SK-N-SH (cell line): Measurements from ENCODE around the gene TAF4. TPM values are rescaled to one million over a fixed set of nuclear protein-coding genes. Genes with fewer than 3 reads are reported as not detected.

Experiments used
- CTCF ChIA-PET: fragments of 300-600, 350-600 bp; formaldehyde crosslinking; extraction: SDS; loops from one replicate; lab custom pipeline; 2021; lab: Yijun Ruan, JAX
- POLR2A ChIA-PET: fragments of 350-600 bp; sonication (Branson Sonifier 250); formaldehyde crosslinking; extraction: SDS; loops from one replicate; lab custom pipeline; 2020; ENCODE audit warnings: antibody characterized with exemption, inconsistent platforms; lab: Yijun Ruan, JAX
- DNase-seq: peaks from one replicate; pipeline ENCODE4 v3.0.0; 2012
- H2AFZ ChIP-seq: fragments of 200-600 bp; sonication (generic); 2 replicates; pipeline ENCODE4 v1.8.1; 2016; ENCODE audit warnings: antibody characterized with exemption, mild to moderate bottlenecking, low read depth
- H3F3A ChIP-seq: fragments of 200-600 bp; sonication (generic); replicated peaks from 2 replicates; pipeline ENCODE3; 2016; ENCODE audit warnings: antibody characterized with exemption, mild to moderate bottlenecking; ENCODE audit not compliant: insufficient read depth
- H3K27ac ChIP-seq, 2 experiments: fragments of 200-500 bp in 1 of 2; fragments of 200-600 bp in 1 of 2; sonication (Bioruptor generic) in 1 of 2; sonication (generic), shearing (Covaris generic) in 1 of 2; 2 replicates each; pipeline versions ENCODE4 v1.5.1 to v1.6.1; 2014 to 2016; ENCODE audit warnings: low read depth in 2 of 2, inconsistent platforms in 1 of 2, low read length in 1 of 2, mild to moderate bottlenecking in 1 of 2, mixed read lengths in 1 of 2
- H3K27me3 ChIP-seq: fragments of 200-600 bp; sonication (generic), shearing (Covaris generic); 2 replicates; pipeline ENCODE4 v1.6.1; 2016; ENCODE audit warnings: mixed run types; ENCODE audit not compliant: insufficient read depth
- H3K36me3 ChIP-seq, 2 experiments: fragments of 200-500 bp in 1 of 2; fragments of 200-600 bp in 1 of 2; sonication (Bioruptor generic) in 1 of 2; sonication (generic) in 1 of 2; replicated peaks in 1 of 2; 2 replicates each; pipeline versions ENCODE3 to v1.5.1; 2014 to 2016; ENCODE audit warnings: low read length in 1 of 2, mild to moderate bottlenecking in 1 of 2; ENCODE audit not compliant: insufficient read depth in 2 of 2, control insufficient read depth in 1 of 2
- H3K4me1 ChIP-seq, 2 experiments: fragments of 200-500 bp in 1 of 2; fragments of 200-600 bp in 1 of 2; sonication (Bioruptor generic) in 1 of 2; sonication (generic), shearing (Covaris generic) in 1 of 2; 2 replicates each; pipeline versions ENCODE4 v1.5.1 to v1.6.1; 2014 to 2016; ENCODE audit warnings: low read depth in 1 of 2, low read length in 1 of 2, mixed run types in 1 of 2; ENCODE audit not compliant: insufficient read depth in 2 of 2, control insufficient read depth in 1 of 2
- H3K4me2 ChIP-seq: fragments of 200-600 bp; sonication (generic), shearing (Covaris generic); 2 replicates; pipeline ENCODE4 v1.6.1; 2017; ENCODE audit warnings: mixed run types
- H3K4me3 ChIP-seq, 2 experiments: fragments of 200-500 bp in 1 of 2; fragments of 200-600 bp in 1 of 2; sonication (Bioruptor generic) in 1 of 2; sonication (generic), shearing (Covaris generic) in 1 of 2; 2 replicates each; pipeline versions ENCODE4 v1.5.1 to v1.8.1; 2014 to 2016; ENCODE audit warnings: low read depth in 2 of 2, inconsistent platforms in 1 of 2, low read length in 1 of 2, mild to moderate bottlenecking in 1 of 2, mixed read lengths in 1 of 2, moderate library complexity in 1 of 2
- H3K79me2 ChIP-seq: fragments of 200-600 bp; sonication (generic); 2 replicates; pipeline ENCODE4 v1.8.1; 2017; ENCODE audit warnings: mild to moderate bottlenecking; ENCODE audit not compliant: insufficient read depth
- H3K9ac ChIP-seq: fragments of 200-600 bp; sonication (generic); 2 replicates; pipeline ENCODE4 v1.6.1; 2017; ENCODE audit warnings: mixed run types
- H3K9me2 ChIP-seq: fragments of 200-600 bp; sonication (generic); 2 replicates; pipeline ENCODE4 v1.6.1; 2017; ENCODE audit warnings: mixed run types
- H3K9me3 ChIP-seq: fragments of 200-600 bp; sonication (generic); 2 replicates; pipeline ENCODE4 v1.6.1; 2017; ENCODE audit warnings: mixed run types, mild to moderate bottlenecking, moderate library complexity
- H4K20me1 ChIP-seq: fragments of 200-600 bp; sonication (generic); 2 replicates; pipeline ENCODE4 v1.6.1; 2017; ENCODE audit warnings: mild to moderate bottlenecking, mixed run types; ENCODE audit not compliant: insufficient read depth
- CHD2 ChIP-seq: fragments of 150-350 bp; IDR thresholded peaks from 2 replicates; pipeline ENCODE4 v1.6.1; 2018; ENCODE audit warnings: low read length; ENCODE audit not compliant: partially characterized antibody
- CTCF ChIP-seq: fragments of 200-600 bp; sonication (generic); IDR thresholded peaks from 2 replicates; pipeline ENCODE4 v1.6.1; 2017; ENCODE audit warnings: antibody characterized with exemption, mild to moderate bottlenecking, moderate library complexity
- EZH2phosphoT487 ChIP-seq: fragments of 200-600 bp; sonication (generic); IDR thresholded peaks from 2 replicates; pipeline ENCODE4 v1.6.1; 2017; ENCODE audit warnings: low read depth, mixed run types, mild to moderate bottlenecking, antibody characterized with exemption, moderate library complexity, borderline replicate concordance
- FOSL2 ChIP-seq: IDR thresholded peaks from 2 replicates; pipeline ENCODE4 v1.4.0; 2012; ENCODE audit warnings: low read depth, mild to moderate bottlenecking, moderate library complexity, borderline replicate concordance
- IRF3 ChIP-seq: fragments of 150-350 bp; IDR thresholded peaks from 2 replicates; pipeline ENCODE4 v1.6.1; 2016; ENCODE audit warnings: mild to moderate bottlenecking, low read depth, low read length
- MEF2A ChIP-seq: IDR thresholded peaks from 2 replicates; pipeline ENCODE4 v1.4.0; 2012; ENCODE audit warnings: low read depth, borderline replicate concordance
- MXI1 ChIP-seq: IDR thresholded peaks from 2 replicates; pipeline ENCODE4 v1.6.1; 2012; ENCODE audit warnings: mild to moderate bottlenecking, low read depth, low read length, improper control_type of control experiment
- PBX3 ChIP-seq: IDR thresholded peaks from 2 replicates; pipeline ENCODE4; 2012
- RXRA ChIP-seq: IDR thresholded peaks from 2 replicates; pipeline ENCODE4 v1.4.0; 2012; ENCODE audit warnings: low read depth, mild to moderate bottlenecking, borderline replicate concordance
- SIN3A ChIP-seq: IDR thresholded peaks from 2 replicates; pipeline ENCODE4 v1.6.1; 2012; ENCODE audit warnings: low read depth, mild to moderate bottlenecking, low read length, moderate library complexity, borderline replicate concordance
- SMC3 ChIP-seq: IDR thresholded peaks from 2 replicates; pipeline ENCODE4 v1.6.1; 2012; ENCODE audit warnings: low read depth, low read length, improper control_type of control experiment
- USF1 ChIP-seq: IDR thresholded peaks from 2 replicates; pipeline ENCODE4 v1.4.0; 2012; ENCODE audit warnings: low read depth, borderline replicate concordance
- USF2 ChIP-seq: fragments of 150-350 bp; IDR thresholded peaks from 2 replicates; pipeline ENCODE4 v1.6.1; 2017; ENCODE audit warnings: antibody characterized with exemption, low read length, low read depth, borderline replicate concordance
- YY1 ChIP-seq: IDR thresholded peaks from 2 replicates; pipeline ENCODE4 v1.4.0; 2012; ENCODE audit warnings: low read depth, mild to moderate bottlenecking
- WGBS: methylation state at CpG from one replicate; pipeline ENCODE4 v1.1.6; 2017; ENCODE audit warnings: low lambda C conversion rate; 5-methylcytosine and 5-hydroxymethylcytosine counted together
- polyA plus RNA-seq, 3 experiments: library from polyadenylated mRNA; depleted of rRNA; stranded (reverse); fragments of >200 nt; gene quantifications; 2 replicates each; pipeline ENCODE4 v1.2.3, GENCODE V29; 2012

Gene TAF4
- polyA plus RNA-seq, 1 of the 3 experiments (the other 2 are of a cell fraction), result 4.8 TPM

- no peak for TF ChIP-seq IRF3
- no peak for TF ChIP-seq USF1
- no peak for TF ChIP-seq EZH2phosphoT487
Observed at GRCh38 chr20:61969806-61970205, 95.9 kb downstream of the TAF4 start (continued).

- Histone ChIP-seq H3K9me3 (no peaks in the 10 kb centered on the region), H3K36me3 (peaks cover 4 to 13% of the 10 kb centered on the region in 2 experiments), H2AFZ (no peak overlapping the region), H3K4me1 (no peaks in the 10 kb centered on the region; a peak in 1 of 4 replicates), H3F3A (no peaks in the 10 kb centered on the region), H3K27ac (no peak overlapping the region), H4K20me1 (no peaks in the 10 kb centered on the region), H3K4me2 (no peak overlapping the region), H3K9ac (no peak overlapping the region), H3K4me3 (no peak overlapping the region), H3K79me2 (no peaks in the 10 kb centered on the region), H3K27me3 (no peaks in the 10 kb centered on the region), H3K9me2 (no peaks in the 10 kb centered on the region)
- no peak for DNase-seq
- ChIA-PET CTCF (no interaction called here), POLR2A (no interaction called here)
- TF ChIP-seq YY1, result no peak
- TF ChIP-seq SMC3, result no peak
- TF ChIP-seq CHD2, result no peak
- no peak for TF ChIP-seq IRF3
- TF ChIP-seq USF2, result no peak
- no peak for TF ChIP-seq FOSL2
- WGBS, result 82% methylated on average over 11 of the region's 11 CpGs
Observed at GRCh38 chr20:61968932-61969331, 96.7 kb downstream of the TAF4 start.

- H3K9me3 ChIP-seq, result no peaks in the 10 kb centered on the region
- no peaks in the 10 kb centered on the region; a peak in 1 of 4 replicates for H3K4me1 ChIP-seq
- H3K36me3 ChIP-seq, result peaks cover 4 to 6% of the 10 kb centered on the region in 2 experiments
- ChIA-PET POLR2A (no interaction called here), CTCF (no interaction called here)
- no peak for DNase-seq
- H3K4me3 ChIP-seq, result no peak overlapping the region
- no peak overlapping the region for H2AFZ ChIP-seq
- 82% methylated on average over 22 of the region's 22 CpGs for WGBS
- no peaks in the 10 kb centered on the region for H3F3A ChIP-seq
- H3K9ac ChIP-seq, result no peak overlapping the region
- no peaks in the 10 kb centered on the region for H3K9me2 ChIP-seq
- no peaks in the 10 kb centered on the region for H4K20me1 ChIP-seq
- no peaks in the 10 kb centered on the region for H3K27me3 ChIP-seq
- no peak overlapping the region for H3K27ac ChIP-seq
- H3K79me2 ChIP-seq, result no peaks in the 10 kb centered on the region
- H3K4me2 ChIP-seq, result no peak overlapping the region
- no peak for TF ChIP-seq CTCF
- no peak for TF ChIP-seq SIN3A
- no peak for TF ChIP-seq EZH2phosphoT487
- no peak for TF ChIP-seq RXRA
- no peak for TF ChIP-seq FOSL2
- TF ChIP-seq PBX3, result no peak
- no peak for TF ChIP-seq MXI1
- no peak for TF ChIP-seq CHD2
- TF ChIP-seq USF1, result no peak
- TF ChIP-seq MEF2A, result no peak
Observed at GRCh38 chr20:61968036-61968810, 97.5 kb downstream of the TAF4 start.
